Right lobe of liver (tissue), 4 donors: Measurements from ENCODE around the gene FLNB.

Source experiments
- POLR2A ChIP-seq: fragments of 450-650 bp; IDR thresholded peaks from one replicate; pipeline ENCODE4 v1.6.1; 2017; ENCODE audit warnings: antibody characterized with exemption, mild to moderate bottlenecking
- TF ChIP-seq, protein P1 (sequence below), 4 donors: fragments of 200-600 bp in 3 of 4; fragments of 450-650 bp in 1 of 4; IDR thresholded peaks; one replicate each; pipeline versions ENCODE4 v1.5.1 to v1.8.0; 2016 to 2022; ENCODE audit warnings: antibody characterized with exemption in 4 of 4, mild to moderate bottlenecking in 2 of 4
- donor health status: DM: no; HTN: no; CAD: no.
- donor health status: DM: no; HTN: no; CAD: no.
- donor health status: DM: no; HTN: yes; CAD: no.

- TF ChIP-seq, protein P1, sequence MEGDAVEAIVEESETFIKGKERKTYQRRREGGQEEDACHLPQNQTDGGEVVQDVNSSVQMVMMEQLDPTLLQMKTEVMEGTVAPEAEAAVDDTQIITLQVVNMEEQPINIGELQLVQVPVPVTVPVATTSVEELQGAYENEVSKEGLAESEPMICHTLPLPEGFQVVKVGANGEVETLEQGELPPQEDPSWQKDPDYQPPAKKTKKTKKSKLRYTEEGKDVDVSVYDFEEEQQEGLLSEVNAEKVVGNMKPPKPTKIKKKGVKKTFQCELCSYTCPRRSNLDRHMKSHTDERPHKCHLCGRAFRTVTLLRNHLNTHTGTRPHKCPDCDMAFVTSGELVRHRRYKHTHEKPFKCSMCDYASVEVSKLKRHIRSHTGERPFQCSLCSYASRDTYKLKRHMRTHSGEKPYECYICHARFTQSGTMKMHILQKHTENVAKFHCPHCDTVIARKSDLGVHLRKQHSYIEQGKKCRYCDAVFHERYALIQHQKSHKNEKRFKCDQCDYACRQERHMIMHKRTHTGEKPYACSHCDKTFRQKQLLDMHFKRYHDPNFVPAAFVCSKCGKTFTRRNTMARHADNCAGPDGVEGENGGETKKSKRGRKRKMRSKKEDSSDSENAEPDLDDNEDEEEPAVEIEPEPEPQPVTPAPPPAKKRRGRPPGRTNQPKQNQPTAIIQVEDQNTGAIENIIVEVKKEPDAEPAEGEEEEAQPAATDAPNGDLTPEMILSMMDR (IDR thresholded peaks at IDR 0.05): no peak
- no peak for TF ChIP-seq POLR2A
These were observed 27.8 kb upstream of the FLNB start for GRCh38 chr3:57980416-57980815.
